HG02885 (cell line): ENCODE measurements around the gene CTTNBP2NL.
"Not testable (repeated sequence)": the region's sequence is repeated elsewhere in the genome, so short reads cannot be mapped to it uniquely, and the experiment has no call there.

Source experiments
- ATAC-seq: cut with Tn5 transposase; IDR thresholded peaks from one replicate; pipeline ENCODE4 v1.9.1; 2021; ENCODE audit warnings: mild to moderate bottlenecking; ENCODE audit not compliant: unreplicated experiment, poor library complexity

Gene CTTNBP2NL

DNA sequence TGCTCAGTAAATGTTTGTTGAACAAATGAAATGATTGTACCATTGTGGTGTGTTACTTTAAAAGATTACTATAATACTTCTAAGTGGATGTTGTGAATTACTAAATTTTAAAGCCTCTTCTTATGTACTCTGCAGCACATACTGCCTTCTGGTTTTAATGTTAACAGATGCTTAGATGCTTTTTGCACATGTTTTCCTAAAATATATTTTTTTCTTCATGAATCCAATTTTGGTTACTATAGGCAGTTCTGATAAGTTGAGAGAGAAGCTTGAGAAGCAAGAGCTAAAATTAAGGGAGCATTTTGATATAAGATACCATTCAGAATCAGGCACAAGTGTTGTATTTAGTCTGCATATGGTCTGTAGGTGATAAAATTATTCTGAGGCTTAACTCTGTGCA lies 21.3 kb downstream of the CTTNBP2NL start:
- ATAC-seq, result no peak

DNA sequence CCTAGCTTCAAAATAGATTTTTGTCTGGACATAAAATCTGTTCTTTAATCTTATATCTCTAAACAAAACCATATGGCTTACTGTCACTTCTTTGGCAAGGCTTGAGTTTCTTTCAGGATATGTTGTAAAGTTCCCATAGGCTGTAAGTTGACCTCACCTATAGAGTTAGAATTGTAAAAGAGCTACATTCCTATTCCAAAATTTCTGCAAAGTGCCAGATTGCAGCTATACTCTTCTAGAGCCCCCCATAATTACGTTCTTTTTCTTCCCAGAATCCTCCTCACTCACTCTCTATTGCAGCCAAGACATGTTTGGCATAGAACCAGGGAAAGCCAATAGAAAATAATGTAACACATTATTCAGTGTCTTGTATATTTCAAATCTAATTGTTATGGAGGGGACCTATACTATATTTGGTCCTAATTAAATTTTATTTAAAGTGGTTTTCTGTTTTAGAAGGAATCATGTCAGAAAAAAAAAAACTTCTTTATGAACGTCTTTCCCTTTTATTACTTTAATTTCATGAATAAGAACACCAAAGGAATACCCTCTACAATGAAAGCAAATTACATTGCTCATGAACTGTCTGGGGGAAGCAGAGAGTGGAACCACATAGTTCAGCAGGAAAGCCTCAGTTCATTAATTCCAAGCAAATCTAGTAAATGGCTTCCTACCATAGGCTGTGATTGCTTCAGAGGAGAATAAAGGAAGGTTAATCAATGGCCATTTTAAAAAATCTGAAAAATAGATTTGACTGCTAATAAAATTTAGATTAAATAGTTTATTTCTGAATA lies 22.3 kb downstream of the CTTNBP2NL start:
- no peak for ATAC-seq

DNA sequence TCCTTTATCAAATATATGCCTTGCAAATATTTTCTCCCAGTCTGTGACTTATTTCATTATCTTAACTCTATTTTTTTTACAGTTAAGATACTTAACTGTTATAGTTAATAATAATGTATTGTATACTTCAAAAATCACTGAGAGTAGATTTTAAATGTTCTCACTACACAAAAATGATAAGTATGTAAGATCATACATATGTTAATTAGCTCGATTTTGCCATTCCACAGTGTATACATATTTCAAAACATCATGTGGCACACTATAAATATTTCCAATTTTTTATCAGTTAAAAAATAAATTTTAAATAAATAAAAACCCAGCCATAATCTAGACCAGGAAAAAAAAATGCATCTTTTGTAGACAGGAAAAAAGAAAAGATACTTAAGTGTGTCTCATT lies 27.2 kb downstream of the CTTNBP2NL start:
- no peak for ATAC-seq

DNA sequence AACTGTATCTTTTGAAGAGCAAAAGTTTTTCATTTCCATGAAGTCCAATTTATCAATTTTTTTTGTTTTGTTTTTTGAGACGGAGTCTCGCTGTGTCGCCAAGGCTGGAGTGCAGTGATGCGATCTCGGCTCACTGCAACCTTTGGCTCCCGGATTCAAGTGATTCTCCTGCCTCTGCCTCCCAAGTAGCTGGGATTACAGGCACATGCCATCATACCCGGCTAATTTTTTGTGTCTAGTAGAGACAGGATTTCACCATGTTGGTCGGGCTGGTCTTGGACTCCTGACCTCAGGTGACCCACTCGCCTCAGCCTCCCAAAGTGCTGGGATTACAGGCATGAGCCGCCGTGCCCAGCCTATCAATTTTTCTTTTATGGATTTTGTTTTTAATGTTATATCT lies 27.7 kb downstream of the CTTNBP2NL start:
- ATAC-seq, result not testable (repeated sequence)

DNA sequence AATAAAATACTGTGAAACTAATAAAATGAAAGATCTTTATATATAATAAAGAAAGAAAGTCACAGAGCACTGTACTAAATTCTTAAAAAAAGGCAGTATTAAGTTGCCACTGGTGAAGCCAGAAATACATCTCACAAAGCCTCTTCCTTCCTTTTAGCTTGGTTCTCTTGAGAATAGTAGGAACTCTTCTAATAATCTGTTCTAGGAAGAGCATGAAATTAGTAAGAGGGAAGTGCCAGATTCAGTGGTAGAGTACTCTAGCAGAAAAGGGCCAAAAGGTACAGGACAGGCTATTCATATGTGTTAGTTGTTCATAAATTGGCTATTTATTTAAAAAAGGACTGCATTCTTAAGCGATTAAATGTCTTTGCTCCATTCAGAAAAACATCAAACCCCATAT lies 33.7 kb downstream of the CTTNBP2NL start:
- ATAC-seq, result no peak

DNA sequence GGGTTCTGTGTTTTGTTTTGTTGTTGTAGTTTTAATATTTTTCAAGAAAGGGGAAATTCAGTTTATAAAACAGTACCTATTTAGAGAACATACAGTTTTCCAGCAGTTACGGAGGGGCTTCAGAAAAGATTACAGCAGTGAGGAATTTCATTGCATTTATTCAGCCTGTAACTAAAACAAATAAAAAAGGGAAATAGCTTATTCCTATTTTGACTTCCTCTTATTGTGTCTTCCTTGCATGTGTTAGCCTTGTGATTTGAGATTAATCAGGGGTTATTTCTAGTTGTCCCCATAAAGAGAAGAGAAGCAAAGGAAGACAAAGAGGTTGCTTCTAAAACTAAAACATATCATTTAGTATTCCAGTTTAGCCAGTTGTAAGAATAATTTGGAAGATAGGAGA lies 35.0 kb downstream of the CTTNBP2NL start:
- ATAC-seq, result no peak

DNA sequence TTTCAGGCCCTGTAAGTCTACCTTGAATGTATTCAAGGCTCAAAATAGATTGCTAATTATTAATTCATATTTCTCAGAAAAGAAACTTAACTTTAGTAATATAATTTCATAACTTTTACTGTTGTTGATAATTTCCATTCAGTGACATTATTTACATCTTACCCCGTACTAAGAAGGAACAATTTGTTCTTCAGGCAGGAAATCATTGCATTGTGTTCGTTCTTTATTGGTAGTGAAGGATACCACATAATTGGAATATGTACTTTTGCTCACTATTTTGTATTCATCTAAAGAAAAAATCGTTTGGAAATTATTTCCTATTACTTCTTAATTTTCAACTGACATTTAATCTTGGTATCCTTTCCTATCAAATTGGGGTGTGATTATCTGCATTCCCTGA lies 39.4 kb downstream of the CTTNBP2NL start:
- ATAC-seq, result no peak

DNA sequence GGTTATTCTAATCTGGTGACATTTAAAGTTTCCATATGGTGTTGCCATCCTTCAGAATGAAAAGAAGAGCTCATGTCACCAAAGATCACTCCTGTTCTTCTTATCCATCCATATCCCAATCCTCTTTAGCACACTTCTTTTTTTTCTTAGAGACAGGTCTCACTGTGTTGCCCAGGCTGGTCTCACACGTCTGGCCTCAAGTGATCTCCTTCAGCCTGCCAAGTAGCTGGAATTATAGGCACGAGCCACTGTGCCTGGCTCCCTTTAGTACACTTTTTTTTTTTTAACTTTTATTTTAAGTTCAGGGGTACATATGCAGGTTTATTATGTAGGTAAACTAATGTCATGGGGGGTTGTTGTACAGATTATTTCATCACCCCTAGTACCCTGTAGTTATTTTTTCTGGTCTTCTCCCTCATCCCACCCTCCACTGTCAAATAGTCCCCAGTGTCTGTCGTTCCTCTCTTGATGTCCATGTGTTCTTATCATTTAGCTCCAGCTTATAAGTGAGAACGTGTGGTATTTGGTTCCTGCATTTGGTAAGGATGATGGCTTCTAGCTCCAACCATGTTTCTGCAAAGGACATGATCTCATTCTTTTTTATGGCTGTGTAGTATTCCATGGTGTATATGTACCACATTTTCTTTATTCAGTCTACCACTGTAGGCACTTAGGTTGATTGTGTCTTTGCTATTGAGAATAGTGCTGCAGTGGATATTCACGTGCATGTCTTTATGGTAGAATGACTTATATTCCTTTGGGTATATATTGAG lies 40.6 kb downstream of the CTTNBP2NL start:
- ATAC-seq, result no peak

DNA sequence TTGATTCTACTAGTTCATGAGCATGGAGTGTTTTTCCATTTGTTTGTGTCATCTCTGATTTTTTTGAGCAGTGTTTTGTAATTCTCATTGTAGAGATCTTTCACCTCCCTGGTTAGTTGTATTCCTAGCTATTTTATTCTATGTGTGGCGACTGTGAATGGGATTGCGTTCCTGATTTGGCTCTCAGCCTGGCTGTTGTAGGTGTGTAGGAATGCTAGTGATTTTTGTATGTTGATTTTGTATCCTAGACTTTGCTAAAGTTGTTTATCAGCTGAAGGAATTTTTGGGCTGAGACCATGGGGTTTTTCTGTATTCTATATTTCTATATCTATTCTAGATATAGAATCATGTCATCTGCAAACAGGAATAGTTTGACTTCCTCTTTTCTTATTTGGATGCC lies 42.1 kb downstream of the CTTNBP2NL start:
- ATAC-seq, result not testable (repeated sequence)

DNA sequence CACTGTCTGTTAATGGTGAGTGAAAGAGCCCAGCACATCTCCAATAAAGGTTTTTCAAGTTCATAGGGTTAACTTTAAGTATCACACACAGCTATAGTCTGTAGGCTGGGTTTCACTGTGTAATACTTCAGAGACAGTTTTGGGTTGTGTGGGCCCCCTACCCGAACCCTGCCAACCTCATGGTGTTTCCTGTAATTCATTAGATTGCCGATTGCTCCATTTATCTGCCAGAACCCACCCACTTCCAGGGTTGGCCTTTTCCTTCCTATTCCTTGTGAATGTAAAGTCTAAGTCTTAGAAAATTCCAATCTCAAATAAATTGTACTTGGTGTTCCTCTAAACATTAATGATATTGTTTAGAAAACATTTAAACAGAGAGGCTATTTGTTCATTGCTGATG lies 43.6 kb downstream of the CTTNBP2NL start:
- no peak for ATAC-seq

DNA sequence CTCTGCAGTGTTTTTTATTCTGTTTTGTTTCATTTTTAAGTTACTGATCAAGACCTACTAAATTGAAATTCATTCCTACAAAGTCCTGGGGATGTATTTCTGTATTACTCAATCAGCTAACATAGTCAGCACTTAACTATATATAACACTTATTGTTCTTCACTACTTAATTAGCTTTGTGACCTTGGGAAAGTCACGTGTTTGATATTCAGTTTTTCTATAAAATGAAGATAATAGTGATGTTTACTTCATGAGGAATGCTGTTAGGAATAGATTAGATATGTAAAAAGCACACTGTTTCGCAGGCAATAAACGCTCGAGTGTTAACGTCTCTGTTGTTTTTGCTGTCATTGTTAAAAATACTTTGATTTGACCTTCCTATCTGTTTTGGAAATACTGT lies 44.6 kb downstream of the CTTNBP2NL start:
- no peak for ATAC-seq

DNA sequence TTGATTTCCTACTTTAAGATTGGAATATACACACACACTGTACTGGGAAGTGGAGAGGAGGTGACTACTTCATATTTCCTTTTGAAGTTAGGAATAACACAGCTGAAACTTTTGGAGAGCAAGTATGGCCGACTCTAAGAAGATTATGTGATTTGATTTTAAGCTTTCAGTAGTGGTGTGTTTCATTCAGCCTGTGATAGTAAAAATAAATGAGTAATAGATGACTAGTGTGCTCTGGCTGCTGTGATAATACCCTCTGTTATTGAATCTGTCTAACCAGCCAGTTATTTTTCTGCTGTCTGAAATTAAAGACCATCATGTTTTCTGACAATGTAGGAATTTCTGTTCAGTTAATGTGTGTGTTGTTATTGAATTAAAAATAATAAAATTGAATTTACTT lies 48.3 kb downstream of the CTTNBP2NL start:
- no peak for ATAC-seq

DNA sequence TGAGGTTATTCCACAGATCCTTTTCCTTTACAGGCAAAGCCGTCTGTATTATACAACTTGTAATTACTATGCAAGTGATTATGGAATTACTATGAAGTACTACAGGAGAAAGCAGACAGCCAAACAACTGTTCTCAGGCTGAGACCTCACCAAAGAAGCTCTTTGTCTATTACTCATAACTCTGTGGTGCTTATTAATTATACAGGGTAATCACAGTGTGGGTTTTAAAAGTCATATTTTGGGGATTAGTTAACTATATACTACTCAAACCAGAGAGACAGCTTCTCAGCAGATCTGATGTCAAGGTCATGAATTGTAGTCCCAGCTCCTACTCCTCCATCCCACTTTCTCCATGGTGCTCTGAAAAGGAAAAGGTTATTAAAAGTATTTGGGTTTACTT lies 49.6 kb downstream of the CTTNBP2NL start:
- no peak for ATAC-seq

DNA sequence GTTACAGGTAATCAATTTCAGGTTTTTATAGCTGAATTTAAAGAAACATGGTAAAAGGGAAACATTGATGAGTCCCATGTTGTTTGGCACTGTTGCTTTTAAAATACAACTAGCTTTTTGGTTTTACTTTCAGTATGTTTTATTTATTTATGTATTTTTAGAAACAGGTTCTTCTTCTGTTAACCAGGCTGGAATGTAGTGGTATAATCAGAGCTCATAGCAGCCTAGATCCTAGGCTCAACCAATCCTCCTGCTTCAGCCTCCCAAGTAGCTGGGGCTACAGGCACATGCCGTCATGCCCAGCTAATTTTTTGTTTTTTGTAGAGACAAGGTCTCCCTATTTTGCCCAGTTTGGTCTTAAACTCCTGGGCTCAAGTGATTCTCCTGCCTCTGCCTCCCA lies 50.4 kb downstream of the CTTNBP2NL start:
- no peak for ATAC-seq

DNA sequence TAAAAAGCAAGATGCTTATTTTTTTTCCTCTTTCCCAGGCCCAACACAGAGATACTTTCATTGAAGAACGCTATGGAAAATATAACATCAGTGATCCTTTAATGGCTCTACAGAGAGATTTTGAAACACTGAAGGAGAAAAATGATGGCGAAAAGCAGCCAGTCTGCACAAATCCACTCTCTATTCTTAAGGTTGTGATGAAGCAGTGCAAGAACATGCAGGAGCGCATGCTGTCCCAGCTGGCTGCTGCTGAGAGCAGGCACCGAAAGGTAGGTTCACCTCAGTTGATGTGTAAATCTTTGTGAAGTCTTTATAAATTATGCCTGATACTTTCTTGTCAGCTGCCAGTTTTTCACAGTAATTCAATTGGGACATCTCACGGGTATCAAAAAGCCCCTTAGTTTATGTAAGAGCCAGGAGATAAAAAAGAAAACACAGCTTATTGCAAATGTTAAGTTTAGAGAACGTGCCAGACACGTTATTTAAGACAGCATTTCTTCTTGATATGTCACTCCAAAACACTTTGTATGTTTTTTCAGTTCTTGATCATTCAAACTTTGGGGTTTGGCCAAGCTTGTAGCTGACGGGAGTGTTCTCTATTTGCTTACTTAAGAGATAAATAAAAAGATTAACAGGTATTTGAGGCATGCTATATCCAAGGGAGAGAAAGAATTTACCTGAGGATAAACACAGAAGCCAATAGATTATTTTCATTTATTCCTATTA lies 53.1 kb downstream of the CTTNBP2NL start:
- ATAC-seq, result no peak

DNA sequence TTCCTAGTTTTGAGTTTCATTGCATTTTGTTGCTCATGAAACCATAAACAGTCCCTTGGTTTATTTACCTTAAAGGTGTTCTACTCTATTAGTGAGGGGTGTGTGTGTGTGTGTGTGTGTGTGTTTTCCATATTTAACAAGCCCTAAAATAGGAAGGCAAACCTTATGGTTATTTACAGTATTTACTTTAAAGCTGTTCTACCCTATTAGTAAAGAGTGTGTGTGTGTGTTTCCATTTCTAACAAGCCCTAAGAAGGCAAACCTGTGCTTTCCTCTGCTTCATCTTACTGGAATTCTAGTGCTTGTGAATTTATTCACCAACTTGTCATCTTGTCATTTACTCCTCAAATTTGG lies 53.6 kb downstream of the CTTNBP2NL start:
- ATAC-seq, result no peak

DNA sequence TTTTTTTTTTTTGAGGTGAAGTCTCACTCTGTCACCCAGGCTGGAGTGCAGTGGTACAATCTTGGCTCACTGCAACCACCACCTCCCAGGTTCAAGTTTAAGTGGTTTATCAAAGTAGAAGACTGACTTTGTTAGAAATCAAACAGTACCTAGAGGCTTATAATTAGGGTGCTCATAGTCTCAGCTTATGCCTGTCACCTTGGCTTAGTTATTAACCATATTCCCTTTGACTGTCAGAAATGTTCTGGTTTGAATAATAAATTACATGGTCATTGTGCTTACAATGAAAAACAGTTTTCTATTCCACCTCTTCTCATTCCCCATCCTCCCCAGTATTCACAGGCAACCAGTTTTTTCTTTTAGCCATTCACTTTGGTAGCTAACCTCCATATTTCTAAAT lies 54.8 kb downstream of the CTTNBP2NL start:
- no peak for ATAC-seq

DNA sequence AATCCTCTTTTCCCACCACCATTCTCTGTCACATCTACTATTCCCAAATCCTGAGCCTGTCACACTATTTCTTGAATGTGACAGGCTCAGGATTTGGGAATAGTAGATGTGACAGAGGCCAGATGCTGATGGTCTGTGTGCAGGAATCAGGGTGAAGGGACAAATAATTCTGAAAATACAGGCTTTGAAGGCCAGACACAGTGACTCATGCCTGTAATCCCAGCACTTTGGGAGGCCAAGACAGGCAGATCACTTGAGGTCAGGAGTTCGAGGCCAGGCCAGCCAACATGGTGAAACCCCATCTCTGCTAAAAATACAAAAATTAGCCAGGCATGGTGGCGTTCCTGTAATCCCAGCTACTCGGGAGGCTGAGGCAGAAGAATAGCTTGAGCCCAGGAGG lies 55.3 kb downstream of the CTTNBP2NL start:
- not testable (repeated sequence) for ATAC-seq

DNA sequence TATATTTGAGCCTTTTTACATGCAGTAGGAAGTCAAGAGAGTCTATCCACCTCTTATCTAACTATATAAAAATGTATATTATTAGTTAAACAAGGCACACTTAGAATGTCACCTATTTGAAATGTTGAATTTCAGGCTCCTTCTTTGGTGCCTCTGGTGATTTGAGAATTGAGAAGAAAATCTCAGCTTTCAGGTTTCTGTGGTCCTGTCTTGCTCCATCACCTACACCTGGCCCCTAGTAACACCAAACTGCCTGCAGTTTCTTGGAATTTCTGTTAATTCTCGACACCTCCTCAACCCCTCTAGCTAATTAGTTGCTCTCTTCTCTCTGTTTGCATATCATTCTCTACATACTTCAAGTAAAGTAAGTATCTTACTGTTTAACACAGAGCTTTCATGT lies 57.9 kb downstream of the CTTNBP2NL start:
- ATAC-seq, result no peak

DNA sequence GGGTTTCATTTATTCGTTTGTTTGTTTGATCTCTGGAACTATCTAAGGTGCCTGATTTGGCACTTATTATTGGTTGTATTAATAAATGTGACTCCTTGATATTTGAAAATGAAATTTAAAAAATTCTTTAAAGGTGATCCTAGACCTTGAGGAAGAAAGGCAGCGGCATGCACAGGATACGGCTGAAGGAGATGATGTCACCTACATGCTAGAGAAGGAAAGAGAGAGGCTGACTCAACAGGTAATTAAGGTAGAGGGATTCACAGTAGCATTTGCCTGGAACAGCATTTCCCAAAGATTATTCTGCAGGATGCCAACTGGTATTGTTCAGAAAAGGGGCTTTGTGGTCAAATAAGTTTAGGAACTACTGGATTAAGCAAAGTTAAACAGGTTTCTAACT lies 58.3 kb downstream of the CTTNBP2NL start:
- ATAC-seq, result no peak

DNA sequence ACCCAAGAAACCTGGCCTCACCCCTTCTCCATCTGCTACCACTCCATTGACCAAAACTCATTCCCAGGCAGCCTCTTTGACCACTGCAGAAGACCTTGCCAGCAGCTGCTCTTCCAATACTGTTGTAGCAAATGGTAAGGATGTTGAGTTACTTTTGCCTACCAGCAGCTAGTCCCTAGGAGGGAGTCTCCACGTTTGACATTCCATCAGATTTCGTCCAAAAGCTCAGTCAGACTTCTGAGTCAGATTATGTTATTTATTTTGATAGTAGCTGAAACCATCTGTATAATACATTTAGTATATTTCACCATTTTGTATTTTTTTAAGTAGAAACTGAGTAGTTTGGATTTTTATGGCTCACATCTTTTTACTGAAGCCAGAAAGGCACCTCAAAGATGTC lies 61.2 kb downstream of the CTTNBP2NL start:
- no peak for ATAC-seq
